ENCODE results near the gene STK4. TPM values are rescaled to one million over a fixed set of nuclear protein-coding genes. Genes with fewer than 3 reads are reported as not detected.

STK4 gene
- polyA plus RNA-seq, 4 donors: 6.9 to 15.8 (median 8.9) TPM

DNA sequence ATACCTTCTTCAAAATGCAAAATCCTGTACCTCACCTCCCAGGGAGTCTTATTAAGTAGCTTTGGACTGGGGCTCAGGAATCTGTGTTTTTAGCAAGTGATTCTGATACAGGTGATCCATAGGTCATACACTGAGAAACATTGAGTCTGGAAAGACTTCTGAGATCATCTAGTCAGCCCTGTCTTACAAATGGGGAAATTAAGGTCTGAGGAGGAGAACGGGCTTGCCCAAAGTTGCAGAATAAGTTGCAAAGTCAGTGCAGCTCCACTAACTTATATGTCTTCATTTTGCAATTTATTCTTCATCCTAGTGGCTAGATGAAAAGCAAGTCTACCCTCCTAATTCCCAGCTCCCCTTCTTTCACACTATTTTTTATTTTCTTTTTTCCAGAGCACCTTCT is 105.8 kb downstream of the STK4 start:
- Histone ChIP-seq H3K27ac (ENCODE audit: low read depth in 1 of 3, low read length in 2 of 3) (no peak overlapping the region), H3K4me3 (ENCODE audit: low read depth in 1 of 3, low read length in 3 of 3) (no peak overlapping the region), H3K36me3 (ENCODE audit: control insufficient read depth in 3 of 3, insufficient read depth in 2 of 3, low read depth in 1 of 3, low read length in 3 of 3) (peaks cover 12 to 20% (median 15%) of the 10 kb centered on the region in 3 donors), H3K9me3 (ENCODE audit: control insufficient read depth in 2 of 2, insufficient read depth in 1 of 2, low read depth in 1 of 2, low read length in 1 of 2) (peaks cover 0 to 4% of the 10 kb centered on the region in 2 donors), H3K27me3 (ENCODE audit: control insufficient read depth in 3 of 3, insufficient read depth in 3 of 3, low read length in 3 of 3) (no peaks in the 10 kb centered on the region), H3K4me1 (ENCODE audit: control insufficient read depth in 3 of 3, insufficient read depth in 2 of 3, low read depth in 1 of 3, low read length in 2 of 3) (no peaks in the 10 kb centered on the region)
- WGBS, 3 donors: 85 to 100% (median 96%) methylated on average over 1 of the region's 1 CpG
- DNase-seq (no peak), FAIRE-seq (no peak)

GRCh38 chr20:45073221-45073620 is 106.9 kb downstream of the STK4 start:
- DNase-seq (no peak), FAIRE-seq (no peak)
- no peak overlapping the region for H3K27ac ChIP-seq (ENCODE audit: low read depth in 1 of 3, low read length in 2 of 3)
- H3K4me3 ChIP-seq (ENCODE audit: low read depth in 1 of 3, low read length in 3 of 3): no peak overlapping the region
- no peaks in the 10 kb centered on the region for H3K27me3 ChIP-seq (ENCODE audit: control insufficient read depth in 3 of 3, insufficient read depth in 3 of 3, low read length in 3 of 3)
- H3K36me3 ChIP-seq (ENCODE audit: control insufficient read depth in 3 of 3, insufficient read depth in 2 of 3, low read depth in 1 of 3, low read length in 3 of 3): peaks cover 8 to 19% (median 15%) of the 10 kb centered on the region in 3 donors
- WGBS, 3 donors: 88 to 97% (median 90%) methylated on average over 3 of the region's 3 CpGs
- H3K9me3 ChIP-seq (ENCODE audit: control insufficient read depth in 2 of 2, insufficient read depth in 1 of 2, low read depth in 1 of 2, low read length in 1 of 2): peaks cover 0 to 4% of the 10 kb centered on the region in 2 donors
- H3K4me1 ChIP-seq (ENCODE audit: control insufficient read depth in 3 of 3, insufficient read depth in 2 of 3, low read depth in 1 of 3, low read length in 2 of 3): no peaks in the 10 kb centered on the region

DNA sequence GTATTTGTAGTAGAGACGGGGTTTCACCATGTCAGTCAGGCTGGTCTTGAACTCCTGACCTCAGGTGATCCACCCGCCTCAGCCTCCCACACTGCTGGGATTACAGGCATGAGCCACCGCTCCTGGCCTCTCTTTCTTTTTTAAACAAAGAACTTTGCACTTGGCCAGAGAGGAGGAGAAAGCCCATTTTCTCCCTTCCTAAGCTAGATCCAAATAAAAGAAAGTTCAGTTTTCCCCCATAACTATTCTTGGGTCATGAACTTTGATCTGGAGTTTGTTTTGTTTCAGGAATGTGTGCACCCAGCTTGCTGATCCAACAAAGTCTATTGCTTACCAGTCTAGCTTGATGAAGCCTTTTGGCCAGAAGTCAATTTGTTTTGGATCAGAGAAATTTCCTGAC is 111.2 kb downstream of the STK4 start:
- Histone ChIP-seq H3K4me3 (ENCODE audit: low read depth in 1 of 3, low read length in 3 of 3) (no peak overlapping the region), H3K36me3 (ENCODE audit: control insufficient read depth in 3 of 3, insufficient read depth in 2 of 3, low read depth in 1 of 3, low read length in 3 of 3) (peaks cover 16 to 22% (median 18%) of the 10 kb centered on the region in 3 donors), H3K27me3 (ENCODE audit: control insufficient read depth in 3 of 3, insufficient read depth in 3 of 3, low read length in 3 of 3) (no peaks in the 10 kb centered on the region), H3K9me3 (ENCODE audit: control insufficient read depth in 2 of 2, insufficient read depth in 1 of 2, low read depth in 1 of 2, low read length in 1 of 2) (peaks cover 0 to 3% of the 10 kb centered on the region in 2 donors), H3K27ac (ENCODE audit: low read depth in 1 of 3, low read length in 2 of 3) (no peak overlapping the region), H3K4me1 (ENCODE audit: control insufficient read depth in 3 of 3, insufficient read depth in 2 of 3, low read depth in 1 of 3, low read length in 2 of 3) (no peaks in the 10 kb centered on the region)
- 87 to 95% (median 94%) methylated on average over 3 of the region's 3 CpGs for WGBS, 3 donors
- FAIRE-seq: no peak
- DNase-seq: no peak

DNA sequence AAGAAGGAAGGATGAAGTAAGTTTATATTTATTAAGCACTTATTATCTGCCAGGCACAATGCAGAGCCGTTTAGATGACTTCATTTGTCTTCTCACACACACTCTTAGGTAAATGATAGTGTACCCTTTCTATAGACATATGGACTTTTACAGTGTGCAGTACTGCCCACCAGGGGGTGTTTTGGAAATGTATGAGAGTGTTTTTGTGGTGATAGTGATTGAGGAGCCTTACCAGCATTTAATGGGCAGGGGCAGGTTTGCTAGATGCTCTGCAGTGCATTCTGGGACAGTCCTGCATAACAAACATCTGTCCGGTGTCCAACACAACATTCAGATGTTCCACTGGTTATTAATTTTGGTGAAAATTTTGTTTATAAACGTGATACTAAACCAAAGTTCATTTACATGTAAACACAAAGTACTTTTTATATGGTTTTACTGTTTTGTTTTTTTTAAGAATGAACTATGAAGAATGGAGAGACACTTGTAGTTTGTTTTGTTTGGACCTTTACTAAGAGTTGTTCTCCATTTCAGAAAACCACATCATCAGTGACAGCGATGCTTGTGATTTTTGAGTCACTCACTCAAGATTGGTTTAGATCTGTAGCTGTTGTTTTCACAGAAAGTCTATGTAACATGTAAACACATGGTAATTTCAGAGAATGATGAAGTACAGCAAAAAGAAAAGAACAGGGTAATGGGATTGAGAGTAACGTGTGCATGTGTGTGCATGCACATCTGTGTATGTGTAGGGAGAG is 114.7 kb downstream of the STK4 start:
- Histone ChIP-seq H3K36me3 (ENCODE audit: control insufficient read depth in 3 of 3, insufficient read depth in 2 of 3, low read depth in 1 of 3, low read length in 3 of 3) (peaks cover 10 to 12% (median 11%) of the 10 kb centered on the region in 3 donors), H3K4me1 (ENCODE audit: control insufficient read depth in 3 of 3, insufficient read depth in 2 of 3, low read depth in 1 of 3, low read length in 2 of 3) (no peaks in the 10 kb centered on the region), H3K27ac (ENCODE audit: low read depth in 1 of 3, low read length in 2 of 3) (no peak overlapping the region), H3K4me3 (ENCODE audit: low read depth in 1 of 3, low read length in 3 of 3) (no peak overlapping the region), H3K9me3 (ENCODE audit: control insufficient read depth in 2 of 2, insufficient read depth in 1 of 2, low read depth in 1 of 2, low read length in 1 of 2) (peaks cover 0 to 9% of the 10 kb centered on the region in 2 donors), H3K27me3 (ENCODE audit: control insufficient read depth in 3 of 3, insufficient read depth in 3 of 3, low read length in 3 of 3) (no peaks in the 10 kb centered on the region)
- 67 to 79% (median 78%) methylated on average over 5 of the region's 5 CpGs for WGBS, 3 donors
- no peak for DNase-seq
- FAIRE-seq: no peak

DNA sequence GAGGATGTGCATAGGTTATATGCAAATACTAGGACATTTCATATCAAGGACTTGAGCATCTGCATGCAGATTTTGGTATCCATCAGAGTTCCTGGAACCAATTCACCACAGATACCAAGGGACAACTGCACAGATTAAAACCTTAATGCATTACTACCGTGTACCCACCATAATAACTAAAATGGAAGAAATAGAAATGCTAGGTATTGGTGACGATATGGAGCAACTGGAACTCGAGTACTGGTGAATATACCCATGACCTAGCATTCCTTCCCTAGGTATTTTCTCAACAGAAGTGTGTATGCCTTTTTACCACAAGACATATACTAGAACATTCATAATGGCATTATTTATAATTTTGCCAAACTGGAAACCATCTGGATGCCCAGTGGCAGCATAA is 116.2 kb downstream of the STK4 start:
- 97 to 98% (median 98%) methylated on average over 3 of the region's 3 CpGs for WGBS, 3 donors
- Histone ChIP-seq H3K4me3 (ENCODE audit: low read depth in 1 of 3, low read length in 3 of 3) (no peak overlapping the region), H3K4me1 (ENCODE audit: control insufficient read depth in 3 of 3, insufficient read depth in 2 of 3, low read depth in 1 of 3, low read length in 2 of 3) (no peaks in the 10 kb centered on the region), H3K27me3 (ENCODE audit: control insufficient read depth in 3 of 3, insufficient read depth in 3 of 3, low read length in 3 of 3) (no peaks in the 10 kb centered on the region), H3K9me3 (ENCODE audit: control insufficient read depth in 2 of 2, insufficient read depth in 1 of 2, low read depth in 1 of 2, low read length in 1 of 2) (peaks cover 0 to 9% of the 10 kb centered on the region in 2 donors), H3K36me3 (ENCODE audit: control insufficient read depth in 3 of 3, insufficient read depth in 2 of 3, low read depth in 1 of 3, low read length in 3 of 3) (peaks cover 7 to 10% (median 8%) of the 10 kb centered on the region in 3 donors), H3K27ac (ENCODE audit: low read depth in 1 of 3, low read length in 2 of 3) (no peak overlapping the region)
- DNase-seq (no peak), FAIRE-seq (no peak)

DNA sequence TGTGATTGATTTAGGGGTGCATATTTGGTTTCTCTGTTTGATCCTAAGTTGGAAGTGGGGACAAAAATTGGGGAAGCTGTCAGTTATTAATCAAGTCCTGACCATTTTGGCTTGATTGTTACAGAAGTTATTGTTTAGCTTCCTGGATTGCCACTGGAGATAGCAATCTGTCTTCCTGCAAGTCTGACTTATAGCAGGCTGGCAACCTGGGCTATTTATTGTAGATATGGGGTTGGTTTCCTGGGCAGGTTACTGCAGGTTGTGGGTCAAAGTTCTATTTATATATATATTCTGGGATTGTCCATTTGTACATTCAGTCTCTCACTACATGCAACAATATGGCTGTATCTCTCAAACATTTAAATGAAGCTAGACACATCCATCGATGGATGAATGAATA is 116.8 kb downstream of the STK4 start:
- WGBS, 3 donors: 95 to 100% (median 97%) methylated on average over 1 of the region's 1 CpG
- Histone ChIP-seq H3K9me3 (ENCODE audit: control insufficient read depth in 2 of 2, insufficient read depth in 1 of 2, low read depth in 1 of 2, low read length in 1 of 2) (peaks cover 0 to 9% of the 10 kb centered on the region in 2 donors), H3K4me3 (ENCODE audit: low read depth in 1 of 3, low read length in 3 of 3) (no peak overlapping the region), H3K27me3 (ENCODE audit: control insufficient read depth in 3 of 3, insufficient read depth in 3 of 3, low read length in 3 of 3) (no peaks in the 10 kb centered on the region), H3K27ac (ENCODE audit: low read depth in 1 of 3, low read length in 2 of 3) (no peak overlapping the region), H3K36me3 (ENCODE audit: control insufficient read depth in 3 of 3, insufficient read depth in 2 of 3, low read depth in 1 of 3, low read length in 3 of 3) (peaks cover 7 to 10% (median 8%) of the 10 kb centered on the region in 3 donors), H3K4me1 (ENCODE audit: control insufficient read depth in 3 of 3, insufficient read depth in 2 of 3, low read depth in 1 of 3, low read length in 2 of 3) (no peaks in the 10 kb centered on the region)
- FAIRE-seq (no peak), DNase-seq (peak in 1 of 2 donors; percentile 56)

DNA sequence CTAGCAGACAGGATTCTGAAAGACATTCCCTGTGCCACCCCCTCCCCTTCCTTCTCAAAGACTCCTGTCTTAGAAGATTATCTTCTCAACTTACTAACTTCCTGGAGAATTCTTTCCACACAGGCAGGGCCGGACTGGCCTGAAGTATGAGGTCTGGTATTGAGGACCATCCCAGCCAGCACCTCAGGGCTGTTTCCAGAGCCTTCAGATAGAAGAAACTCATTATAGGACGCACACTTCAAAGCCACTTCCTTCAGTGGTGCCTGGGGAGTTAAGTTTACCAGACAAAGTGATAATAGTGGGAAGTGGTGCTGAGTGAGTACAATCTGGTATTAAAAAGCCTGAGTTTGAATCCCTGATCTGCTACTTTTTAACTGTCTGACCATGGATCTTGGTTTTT is 119.0 kb downstream of the STK4 start:
- FAIRE-seq (no peak), DNase-seq (no peak)
- Histone ChIP-seq H3K36me3 (ENCODE audit: control insufficient read depth in 3 of 3, insufficient read depth in 2 of 3, low read depth in 1 of 3, low read length in 3 of 3) (peaks cover under 1 to 6% (median 4%) of the 10 kb centered on the region in 3 donors), H3K27ac (ENCODE audit: low read depth in 1 of 3, low read length in 2 of 3) (no peak overlapping the region), H3K4me3 (ENCODE audit: low read depth in 1 of 3, low read length in 3 of 3) (no peak overlapping the region), H3K27me3 (ENCODE audit: control insufficient read depth in 3 of 3, insufficient read depth in 3 of 3, low read length in 3 of 3) (no peaks in the 10 kb centered on the region), H3K9me3 (ENCODE audit: control insufficient read depth in 2 of 2, insufficient read depth in 1 of 2, low read depth in 1 of 2, low read length in 1 of 2) (peaks cover 0 to 9% of the 10 kb centered on the region in 2 donors), H3K4me1 (ENCODE audit: control insufficient read depth in 3 of 3, insufficient read depth in 2 of 3, low read depth in 1 of 3, low read length in 2 of 3) (no peaks in the 10 kb centered on the region)
- 76 to 86% (median 84%) methylated on average over 2 of the region's 2 CpGs for WGBS, 3 donors

GRCh38 chr20:45085867-45086266 is 119.6 kb downstream of the STK4 start:
- Histone ChIP-seq H3K27ac (ENCODE audit: low read depth in 1 of 3, low read length in 2 of 3) (no peak overlapping the region), H3K27me3 (ENCODE audit: control insufficient read depth in 3 of 3, insufficient read depth in 3 of 3, low read length in 3 of 3) (no peaks in the 10 kb centered on the region), H3K4me1 (ENCODE audit: control insufficient read depth in 3 of 3, insufficient read depth in 2 of 3, low read depth in 1 of 3, low read length in 2 of 3) (no peaks in the 10 kb centered on the region), H3K4me3 (ENCODE audit: low read depth in 1 of 3, low read length in 3 of 3) (no peak overlapping the region), H3K36me3 (ENCODE audit: control insufficient read depth in 3 of 3, insufficient read depth in 2 of 3, low read depth in 1 of 3, low read length in 3 of 3) (peaks cover 0 to 5% (median 0%) of the 10 kb centered on the region in 3 donors), H3K9me3 (ENCODE audit: control insufficient read depth in 2 of 2, insufficient read depth in 1 of 2, low read depth in 1 of 2, low read length in 1 of 2) (peaks cover 0 to 9% of the 10 kb centered on the region in 2 donors)
- 88 to 95% (median 95%) methylated on average over 1 of the region's 1 CpG for WGBS, 3 donors
- DNase-seq (no peak), FAIRE-seq (no peak)

Measured in small intestine (tissue), 7 donors.